SK-N-SH (cell line): Measurements from ENCODE around the gene TRIP10.

Source experiments
- CTCF ChIP-seq: fragments of 200-600 bp; sonication (generic); IDR thresholded peaks from 2 replicates; pipeline ENCODE4 v1.6.1; 2017; ENCODE audit warnings: antibody characterized with exemption, mild to moderate bottlenecking, moderate library complexity
- EP300 ChIP-seq, 2 experiments: IDR thresholded peaks; 2 replicates each; pipeline versions ENCODE4 v1.4.0 to v1.6.1; 2012; ENCODE audit warnings: borderline replicate concordance in 1 of 2, low read depth in 1 of 2, low read length in 1 of 2
- FOXM1 ChIP-seq: IDR thresholded peaks from 2 replicates; pipeline ENCODE4 v1.4.0; 2012; ENCODE audit warnings: low read depth, mild to moderate bottlenecking
- MAX ChIP-seq: IDR thresholded peaks from 2 replicates; pipeline ENCODE4 v1.4.0; 2012; ENCODE audit warnings: low read depth
- POLR2AphosphoS5 ChIP-seq: IDR thresholded peaks from 2 replicates; pipeline ENCODE4 v1.6.1; 2012; ENCODE audit warnings: low read depth, low read length
- RXRA ChIP-seq: IDR thresholded peaks from 2 replicates; pipeline ENCODE4 v1.4.0; 2012; ENCODE audit warnings: low read depth, mild to moderate bottlenecking, borderline replicate concordance
- TEAD4 ChIP-seq: IDR thresholded peaks from 2 replicates; pipeline ENCODE4 v1.4.0; 2012; ENCODE audit warnings: mild to moderate bottlenecking, borderline replicate concordance; ENCODE audit not compliant: insufficient read depth
- YY1 ChIP-seq: IDR thresholded peaks from 2 replicates; pipeline ENCODE4 v1.4.0; 2012; ENCODE audit warnings: low read depth, mild to moderate bottlenecking

GRCh38 chr19:6712692-6713670 is 26.5 kb upstream of the TRIP10 start:
- no peak for TF ChIP-seq TEAD4
- TF ChIP-seq YY1, result no peak
- no peak for TF ChIP-seq MAX
- TF ChIP-seq EP300 (IDR thresholded peaks at IDR 0.05; ENCODE audit: borderline replicate concordance in 1 of 2, low read depth in 1 of 2, low read length in 1 of 2), result no peak
- TF ChIP-seq POLR2AphosphoS5, result no peak
- TF ChIP-seq RXRA, result no peak
- TF ChIP-seq CTCF, result no peak
- no peak for TF ChIP-seq FOXM1
